ENCODE results near the gene YJU2.
"Not testable (repeated sequence)": the region's sequence is repeated elsewhere in the genome, so short reads cannot be mapped to it uniquely, and the experiment has no call there.

Gene YJU2

DNA sequence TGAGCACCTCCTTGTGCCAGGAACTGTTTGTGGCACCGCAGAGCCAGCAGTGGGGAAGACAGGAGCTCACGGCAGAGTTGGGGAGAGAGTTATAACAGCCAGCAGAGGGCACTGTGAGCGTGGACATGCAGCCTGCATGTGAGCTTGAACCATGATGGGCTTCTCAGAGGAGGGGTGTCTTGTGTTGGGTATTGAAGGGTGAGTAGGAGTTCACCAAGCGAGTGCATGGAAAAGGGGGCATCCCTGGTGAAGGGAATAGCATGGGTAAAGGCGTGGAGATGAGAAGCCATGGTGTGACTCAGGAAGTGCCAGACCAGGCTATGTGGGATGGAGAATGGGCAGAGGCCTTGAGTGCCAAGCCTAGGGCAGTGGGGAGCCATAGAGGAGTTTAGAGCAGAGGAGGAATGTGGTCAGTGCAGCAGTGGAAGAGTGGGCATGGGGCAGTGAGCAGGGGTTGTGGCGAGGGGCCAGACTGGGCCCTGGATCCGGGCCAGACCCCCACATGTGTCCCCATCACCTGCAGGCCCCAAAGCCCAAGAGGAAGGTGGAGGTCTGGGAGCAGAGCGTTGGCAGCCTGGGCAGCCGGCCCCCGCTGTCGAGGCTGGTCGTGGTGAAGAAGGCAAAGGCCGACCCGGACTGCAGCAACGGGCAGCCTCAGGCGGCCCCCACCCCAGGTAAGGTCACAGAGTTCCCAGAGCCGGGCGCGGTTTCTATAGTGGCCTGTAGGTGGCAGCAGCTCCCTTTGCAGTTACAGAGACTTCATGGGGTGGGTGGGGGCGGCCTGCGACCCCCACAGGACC is 20.4 kb downstream of the YJU2 start:
- peak; percentile 20 to 47 for DNase-seq (ENCODE audit: low read depth in 1 of 2, low spot score in 1 of 2)

DNA sequence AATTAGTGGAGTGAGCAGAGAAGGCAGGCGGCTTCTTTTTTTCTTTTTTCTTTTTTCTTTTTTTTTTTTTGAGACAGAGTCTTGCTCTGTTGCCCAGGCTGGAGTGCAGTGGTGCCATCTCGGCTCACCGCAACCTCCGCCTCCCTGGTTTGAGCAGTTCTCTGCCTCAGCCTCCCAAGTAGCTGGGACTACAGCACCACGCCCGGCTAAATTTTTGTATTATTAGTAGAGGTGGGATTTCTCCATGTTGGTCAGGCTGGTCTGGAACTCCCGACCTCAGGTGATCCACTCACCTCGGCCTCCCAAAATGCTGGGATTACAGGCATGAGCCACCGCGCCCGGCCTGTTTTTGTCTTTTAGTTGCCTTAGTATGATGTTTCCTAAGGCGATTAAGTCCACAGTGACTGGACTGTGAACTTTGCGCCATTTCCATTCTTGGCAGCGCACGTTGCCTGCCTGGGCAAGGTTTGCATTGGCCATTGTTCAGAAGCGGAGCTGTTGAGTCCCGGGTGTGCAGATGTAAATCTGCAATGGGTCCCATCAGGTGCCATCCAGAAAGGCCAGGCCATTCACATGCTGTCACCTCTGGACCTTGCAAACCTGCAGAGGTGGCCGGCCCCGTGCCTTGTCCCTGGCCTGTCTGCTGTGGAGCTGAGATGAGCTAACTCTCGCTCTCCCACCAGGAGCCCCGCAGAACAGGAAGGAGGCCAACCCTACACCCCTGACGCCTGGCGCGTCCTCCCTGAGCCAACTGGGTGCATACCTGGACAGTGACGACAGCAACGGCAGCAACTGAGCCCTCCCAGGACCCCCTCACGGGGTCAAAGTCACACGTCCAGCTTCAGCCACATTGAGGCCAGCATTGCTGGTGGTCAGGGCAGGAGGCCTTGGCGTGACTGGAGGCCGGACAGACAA is 21.3 kb downstream of the YJU2 start:
- no peak for DNase-seq (ENCODE audit: low read depth in 1 of 2, low spot score in 1 of 2)

DNA sequence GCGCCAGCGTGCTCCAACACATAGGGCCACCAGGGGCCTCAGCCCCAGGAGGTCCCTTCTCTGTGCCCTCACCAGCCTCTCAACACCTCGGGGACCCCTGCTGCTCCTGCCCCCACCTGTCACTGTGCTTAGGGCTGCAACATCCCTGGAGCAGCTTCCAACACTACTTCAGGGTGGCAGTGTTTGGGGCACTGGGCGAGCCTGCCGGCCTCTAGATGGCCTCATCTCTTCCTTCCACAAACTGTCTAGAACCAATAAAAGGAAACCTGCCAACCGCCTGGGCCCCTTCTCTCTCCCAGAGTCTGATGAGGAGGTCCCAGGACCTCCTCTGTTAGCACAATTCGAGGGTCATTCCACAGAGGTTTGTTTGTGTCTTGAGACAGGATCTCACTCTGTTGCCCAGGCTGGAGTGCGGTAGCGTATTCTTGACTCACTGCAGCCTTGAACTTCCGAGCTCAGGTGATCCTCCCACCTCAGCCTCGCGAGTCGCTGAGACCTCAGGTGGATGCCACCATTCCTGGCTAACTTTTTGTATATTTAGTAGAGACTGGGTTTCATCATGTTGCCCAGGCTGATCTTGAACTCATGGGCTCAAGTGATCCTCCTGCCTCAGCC is 22.0 kb downstream of the YJU2 start:
- DNase-seq (ENCODE audit: low read depth in 1 of 2, low spot score in 1 of 2), result no peak

DNA sequence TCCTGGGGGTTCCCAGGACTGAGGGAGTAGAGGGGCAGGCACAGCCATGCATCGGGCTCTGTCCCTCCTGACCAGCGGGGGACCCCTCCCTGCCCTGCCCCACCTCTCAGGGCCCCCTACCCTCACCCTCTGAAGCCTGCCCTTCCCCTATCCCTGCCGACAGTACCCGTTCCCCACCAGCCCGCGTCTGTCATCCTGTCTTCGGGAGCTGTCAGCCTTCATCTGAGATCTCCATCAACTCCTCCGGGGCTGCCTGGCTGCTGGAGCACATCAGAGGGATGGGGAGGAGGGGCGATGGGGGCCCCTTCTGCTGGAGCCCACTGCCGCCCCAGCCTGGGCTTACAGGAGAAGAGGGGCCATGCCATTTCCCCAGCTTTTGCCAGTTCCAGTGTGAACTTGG is 26.0 kb downstream of the YJU2 start:
- no peak for DNase-seq (ENCODE audit: low read depth in 1 of 2, low spot score in 1 of 2)

DNA sequence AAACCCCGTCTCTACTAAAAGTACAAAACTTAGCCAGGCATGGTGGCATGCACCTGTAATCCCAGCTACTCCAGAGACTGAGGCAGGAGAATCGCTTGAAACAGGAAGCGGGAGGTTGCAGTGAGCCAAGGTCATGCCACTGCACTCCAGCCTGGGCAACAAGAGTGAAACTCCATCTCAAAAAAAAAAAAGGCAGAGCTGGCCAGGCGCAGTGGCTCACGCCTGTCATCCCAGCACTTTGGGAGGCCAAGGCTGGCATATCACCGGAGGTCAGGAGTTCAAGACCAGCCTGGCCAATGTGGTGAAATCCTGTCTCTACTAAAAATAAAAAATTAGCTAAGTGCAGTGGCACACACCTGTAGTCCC is 27.4 kb downstream of the YJU2 start:
- DNase-seq (ENCODE audit: low read depth in 1 of 2, low spot score in 1 of 2), result not testable (repeated sequence)

DNA sequence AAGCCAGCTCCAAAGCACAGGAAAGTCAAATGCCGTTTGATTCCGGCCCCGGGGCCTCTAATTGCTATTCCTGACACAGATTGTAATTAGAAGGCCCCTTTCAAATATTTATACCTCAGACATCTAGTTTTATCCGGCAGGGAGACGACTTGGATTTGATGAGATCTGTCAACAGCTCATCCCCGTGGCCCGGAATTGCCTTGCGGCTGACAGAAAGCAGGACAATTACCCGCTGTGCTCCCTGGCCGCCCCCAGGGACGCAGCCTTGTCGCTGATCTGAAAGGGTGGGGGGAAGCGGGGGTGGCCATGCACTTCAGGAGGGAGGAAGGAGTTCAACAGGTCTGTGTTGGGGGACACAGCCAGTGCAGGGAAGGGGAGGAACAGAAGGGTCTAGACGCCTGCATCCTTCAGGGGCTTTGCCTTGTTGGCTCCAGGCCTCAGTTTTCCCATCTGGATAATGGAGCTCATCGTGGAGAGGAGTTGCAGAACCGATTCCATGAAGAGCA is 30.4 kb downstream of the YJU2 start:
- no peak for DNase-seq (ENCODE audit: low read depth in 1 of 2, low spot score in 1 of 2)

DNA sequence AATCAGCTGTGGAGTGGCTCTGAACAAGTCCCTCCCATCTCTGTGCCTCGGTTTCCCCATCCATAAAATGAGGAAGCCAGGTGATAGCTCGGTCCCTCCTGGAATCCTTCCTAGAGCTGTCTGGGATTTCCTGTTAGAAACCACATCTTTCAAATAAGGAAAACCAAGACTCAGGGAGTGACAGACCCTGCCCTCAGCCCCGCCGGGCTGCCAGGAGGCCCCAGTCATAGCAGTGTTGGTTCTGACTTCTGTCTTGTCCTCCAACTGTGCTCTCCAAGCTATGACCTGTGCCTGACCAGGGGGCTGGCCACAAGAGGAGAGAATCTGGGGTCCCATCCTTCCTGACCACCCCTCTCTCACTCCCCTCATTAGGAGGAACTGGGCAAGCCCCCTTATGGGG is 31.1 kb downstream of the YJU2 start:
- DNase-seq (ENCODE audit: low read depth in 1 of 2, low spot score in 1 of 2), result no peak

DNA sequence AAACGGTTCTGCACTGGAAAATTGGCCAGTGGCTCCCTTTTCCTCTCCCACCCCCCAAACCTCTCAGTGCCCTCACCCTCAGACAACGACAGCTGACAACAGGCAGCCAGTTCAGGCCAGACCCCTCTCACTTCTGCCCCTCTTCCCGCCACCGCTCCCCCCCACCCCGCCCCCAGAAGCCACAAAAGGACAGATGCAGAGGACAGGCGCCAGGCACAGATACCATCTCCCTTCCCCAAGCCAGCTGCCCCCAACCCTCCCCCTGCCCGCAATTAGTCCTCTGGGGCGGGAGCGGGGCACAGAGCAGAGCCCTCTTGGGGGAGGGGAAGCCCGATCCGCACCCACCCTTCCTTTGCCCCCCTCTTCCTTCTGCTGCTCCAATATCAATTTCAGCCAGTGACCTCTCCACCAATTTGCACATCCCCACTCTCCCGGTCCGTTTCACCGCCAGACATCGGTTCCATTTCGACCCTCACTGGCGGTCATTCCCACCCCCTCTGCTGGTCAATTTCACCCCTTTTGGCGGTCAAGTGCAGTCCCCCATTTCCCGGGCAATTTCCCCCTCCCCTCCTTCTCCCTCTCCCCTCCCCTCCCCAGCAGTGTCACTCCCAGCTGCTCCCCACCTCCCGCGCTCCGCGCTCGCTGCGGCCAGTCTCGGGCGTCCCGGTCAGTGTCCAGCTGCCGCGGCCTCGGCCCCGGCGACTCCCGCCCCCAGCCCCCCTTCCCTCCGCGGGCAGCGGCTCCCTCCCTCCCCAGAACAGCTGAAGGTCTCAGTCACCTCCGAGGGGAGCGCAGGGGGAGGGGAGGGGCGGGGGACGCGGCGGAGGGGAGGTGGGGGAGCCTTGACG is 31.8 kb downstream of the YJU2 start, which contains the start of gene SHD:
Gene SHD, plus strand, starts transcription at position 848 of the 848 bp plus-strand sequence. CDS start 798 bp downstream, outside the sequence.
- DNase-seq (ENCODE audit: low read depth in 1 of 2, low spot score in 1 of 2), result no peak

DNA sequence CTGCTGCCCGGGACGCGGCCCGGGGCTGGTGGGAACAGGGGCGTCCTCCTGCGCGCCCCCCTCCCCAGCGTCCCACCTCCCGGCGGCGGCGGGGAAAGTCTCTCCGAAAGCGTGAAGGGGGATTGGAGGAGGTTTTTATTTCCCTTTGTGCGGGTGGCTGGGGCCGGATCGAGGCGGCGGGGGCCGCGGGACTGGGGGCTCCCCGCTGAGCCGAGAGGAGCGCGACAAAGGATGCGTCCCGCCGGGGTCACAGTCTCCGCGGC is 32.3 kb downstream of the YJU2 start:
- DNase-seq (ENCODE audit: low read depth in 1 of 2, low spot score in 1 of 2), result no peak

DNA sequence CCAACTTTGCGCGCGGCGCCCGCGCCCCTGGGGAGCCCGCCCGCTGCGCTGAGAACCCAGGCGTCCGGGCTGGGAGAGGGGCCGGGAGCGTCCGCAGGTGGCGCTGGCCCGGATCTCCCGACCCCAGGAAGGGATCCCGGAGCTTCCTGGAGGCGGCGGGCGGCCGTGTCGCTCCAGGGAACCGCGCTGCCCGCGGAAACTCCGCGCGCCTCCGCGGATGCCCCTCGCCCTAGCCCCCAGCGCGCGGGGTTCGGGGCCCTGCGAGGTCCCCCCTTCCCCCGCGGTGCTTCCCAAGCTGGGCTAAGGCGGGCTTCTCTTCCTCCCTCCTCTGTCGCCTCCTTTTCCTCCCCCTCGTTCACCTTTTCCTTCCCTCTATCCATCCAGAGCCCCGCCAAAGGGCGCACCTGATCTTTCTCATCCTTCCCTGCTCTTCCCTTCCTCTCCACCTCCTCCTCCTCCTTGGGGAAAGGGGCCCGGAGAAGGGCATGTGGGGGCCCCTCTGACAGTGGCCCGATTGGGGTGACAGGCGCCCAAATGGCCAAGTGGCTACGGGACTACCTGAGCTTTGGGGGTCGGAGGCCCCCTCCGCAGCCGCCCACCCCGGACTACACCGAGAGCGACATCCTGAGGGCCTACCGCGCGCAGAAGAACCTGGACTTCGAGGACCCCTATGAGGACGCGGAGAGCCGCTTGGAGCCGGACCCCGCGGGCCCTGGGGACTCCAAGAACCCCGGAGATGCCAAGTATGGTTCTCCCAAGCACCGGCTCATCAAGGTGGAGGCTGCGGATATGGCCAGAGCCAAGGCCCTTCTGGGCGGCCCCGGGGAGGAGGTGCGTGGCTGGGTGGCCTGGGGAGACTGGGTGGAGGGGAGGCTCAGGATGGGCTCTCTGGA is 32.9 kb downstream of the YJU2 start:
- DNase-seq (ENCODE audit: low read depth in 1 of 2, low spot score in 1 of 2), result no peak

DNA sequence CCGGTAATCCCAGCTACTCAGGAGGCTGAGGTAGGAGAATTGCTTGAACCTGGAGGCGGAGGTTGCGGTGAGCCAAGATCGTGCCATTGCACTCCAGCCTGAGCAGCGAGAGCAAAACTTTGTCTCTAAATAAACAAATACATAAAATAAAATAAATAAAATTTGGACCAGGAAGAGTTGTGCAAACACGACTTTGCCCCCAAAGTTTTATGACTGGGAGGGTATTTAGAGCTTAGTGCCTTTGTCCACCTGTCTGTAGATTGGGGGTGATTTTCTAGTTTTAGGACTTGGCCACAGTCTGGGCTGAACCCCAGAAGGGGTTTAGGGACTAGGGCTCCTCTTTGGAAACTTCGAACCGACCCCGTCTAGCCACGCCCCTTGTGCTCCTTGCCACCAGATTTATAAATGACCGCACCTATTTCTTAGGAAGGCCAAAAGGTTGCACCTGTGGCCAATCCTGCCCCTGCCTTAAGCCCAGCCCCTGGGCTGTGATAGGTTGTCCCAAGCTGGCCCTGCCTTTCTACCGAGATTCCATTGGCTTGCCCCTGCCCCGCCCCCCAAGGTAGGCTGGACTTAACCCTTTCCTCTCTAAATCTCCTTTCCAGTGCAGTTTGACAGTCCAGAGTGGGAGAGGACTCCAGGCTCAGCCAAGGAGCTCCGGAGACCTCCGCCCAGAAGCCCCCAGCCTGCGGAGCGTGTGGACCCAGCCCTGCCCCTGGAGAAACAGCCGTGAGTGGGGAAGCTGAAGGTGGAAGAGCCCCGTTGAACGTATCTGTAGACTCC is 37.5 kb downstream of the YJU2 start:
- no peak for DNase-seq (ENCODE audit: low read depth in 1 of 2, low spot score in 1 of 2)

DNA sequence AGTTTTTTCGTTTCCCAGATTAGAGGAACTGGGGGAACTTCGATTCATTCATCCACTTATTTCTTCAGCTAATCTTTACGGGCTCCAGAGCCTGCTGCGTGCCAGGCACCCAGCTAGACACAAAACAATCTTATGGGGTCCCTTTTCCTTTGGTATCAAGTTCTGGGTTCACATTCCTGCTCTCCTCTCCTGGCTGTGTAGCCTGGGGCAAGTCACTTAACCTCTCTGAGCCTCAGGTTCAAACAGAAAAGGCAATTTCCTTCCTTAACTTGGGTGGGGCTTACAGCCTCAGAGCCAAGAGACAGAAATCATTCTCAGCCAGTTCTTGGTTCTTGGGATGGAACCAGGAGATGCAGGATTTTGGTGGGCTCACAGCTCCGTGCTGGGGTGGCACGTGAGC is 38.1 kb downstream of the YJU2 start:
- no peak for DNase-seq (ENCODE audit: low read depth in 1 of 2, low spot score in 1 of 2)

DNA sequence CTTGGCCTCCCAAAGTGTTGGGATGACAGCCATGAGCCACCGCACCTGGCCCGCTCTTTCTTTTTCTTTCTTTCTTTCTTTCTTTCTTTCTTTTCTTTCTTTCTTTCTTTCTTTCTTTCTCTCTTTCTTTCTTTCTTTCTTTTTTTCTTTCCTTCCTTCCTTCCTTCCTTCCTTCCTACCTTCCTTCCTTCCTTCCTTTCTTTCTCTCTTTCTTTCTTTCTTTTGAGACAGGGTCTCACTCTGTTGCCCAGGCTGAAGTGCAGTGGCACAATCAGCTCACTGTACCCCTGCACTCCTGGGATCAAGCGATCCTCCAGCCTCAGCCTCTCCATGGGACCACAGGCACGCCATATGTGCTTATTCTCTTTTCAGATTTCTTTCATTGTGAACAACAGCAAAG is 39.3 kb downstream of the YJU2 start:
- DNase-seq (ENCODE audit: low read depth in 1 of 2, low spot score in 1 of 2), result not testable (repeated sequence)

DNA sequence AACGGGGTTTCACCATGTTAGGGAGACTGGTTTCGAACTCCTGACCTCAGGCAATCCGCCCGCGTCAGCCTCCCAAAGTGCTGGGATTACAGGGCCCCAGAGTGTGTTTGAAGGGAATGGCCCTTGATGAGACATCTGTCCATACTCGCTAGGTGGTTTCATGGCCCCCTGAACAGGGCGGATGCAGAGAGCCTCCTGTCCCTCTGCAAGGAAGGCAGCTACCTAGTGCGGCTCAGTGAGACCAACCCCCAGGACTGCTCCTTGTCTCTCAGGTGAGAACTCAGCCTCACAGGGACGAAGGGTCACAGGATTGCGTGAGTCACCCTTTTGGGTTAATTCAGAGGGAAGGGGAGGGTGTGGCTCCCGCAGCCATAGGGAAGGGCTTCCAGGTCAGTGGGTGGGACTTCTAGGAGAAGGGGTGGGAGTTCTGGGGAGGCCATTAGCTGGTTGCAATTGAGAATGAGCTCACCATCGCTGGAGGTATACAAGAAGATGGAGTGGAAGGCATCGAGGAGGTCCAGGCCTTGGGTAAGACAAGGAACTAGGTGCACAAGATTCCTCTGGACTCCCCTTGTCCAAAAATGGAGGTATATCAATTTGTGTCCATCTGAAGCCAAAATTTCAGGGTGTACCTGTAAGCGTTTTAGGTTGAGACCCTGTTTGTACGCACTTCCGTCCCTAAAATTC is 41.4 kb downstream of the YJU2 start:
- DNase-seq (ENCODE audit: low read depth in 1 of 2, low spot score in 1 of 2), result no peak

DNA sequence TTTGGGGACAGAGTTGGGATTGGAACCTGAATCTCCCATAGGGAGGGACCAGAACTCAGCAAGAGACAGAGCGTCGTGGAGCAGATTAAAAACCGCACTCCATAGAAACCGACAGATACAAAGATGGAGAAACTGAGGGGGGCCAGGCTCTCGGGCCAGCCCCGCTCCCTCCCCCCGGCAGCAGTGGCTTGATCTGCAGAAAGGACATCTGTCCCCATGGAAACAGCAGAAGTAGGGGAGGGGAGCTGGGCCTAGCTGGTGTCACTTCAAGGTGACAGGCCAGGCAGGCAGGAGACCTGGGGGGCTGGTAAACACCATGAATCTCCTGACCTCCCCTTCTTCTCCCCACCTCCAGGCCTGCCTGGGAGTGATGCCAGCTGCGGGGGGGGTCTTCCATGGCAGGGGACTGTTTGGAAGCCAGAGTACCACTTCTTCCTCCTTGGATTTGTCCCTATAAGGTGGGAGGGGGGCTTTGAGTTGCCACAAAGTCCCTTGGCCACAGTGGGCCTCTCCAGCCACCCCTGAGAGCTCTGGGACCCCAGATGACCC is 44.4 kb downstream of the YJU2 start:
- DNase-seq (ENCODE audit: low read depth in 1 of 2, low spot score in 1 of 2), result no peak

DNA sequence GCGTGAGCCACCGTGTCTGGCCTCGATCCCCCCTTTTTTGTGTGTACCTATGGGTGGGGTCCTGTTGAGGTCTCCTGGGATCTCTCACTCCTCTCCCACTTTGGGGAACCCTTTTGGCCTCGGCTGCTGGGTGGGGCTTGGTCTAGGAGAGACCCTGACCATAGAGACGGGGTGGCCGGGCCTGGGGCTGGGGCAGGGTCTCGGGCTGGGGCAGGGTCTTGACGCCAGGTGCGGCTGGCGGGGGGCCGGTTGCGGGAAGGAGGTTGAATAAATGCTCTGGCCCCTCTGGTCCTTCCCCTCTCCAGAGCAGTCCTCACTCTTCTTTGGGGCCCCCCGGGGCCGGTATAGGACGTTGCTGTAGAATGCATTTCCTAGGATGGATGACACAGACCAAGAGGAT is 45.6 kb downstream of the YJU2 start:
- no peak for DNase-seq (ENCODE audit: low read depth in 1 of 2, low spot score in 1 of 2)

DNA sequence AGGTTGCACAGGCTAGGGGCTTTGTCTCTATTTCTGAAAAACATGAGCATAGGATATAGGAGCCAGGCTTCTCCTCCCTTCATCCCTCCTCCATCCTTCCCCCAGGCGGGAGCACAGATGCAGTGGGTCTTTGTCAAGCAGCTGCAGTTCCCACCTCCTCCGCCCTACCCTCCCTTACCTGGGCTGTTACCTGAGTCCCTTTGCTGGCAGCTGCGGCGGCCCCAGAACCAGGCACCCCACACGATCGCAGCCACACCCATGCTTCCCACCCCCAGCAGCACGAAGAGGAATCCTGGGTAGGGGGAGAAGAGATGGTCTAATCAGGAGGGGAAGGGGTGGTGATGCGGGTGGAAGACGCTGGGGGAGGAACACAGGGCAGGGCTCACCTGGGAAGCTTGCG is 47.5 kb downstream of the YJU2 start:
- DNase-seq (ENCODE audit: low read depth in 1 of 2, low spot score in 1 of 2), result no peak

Measured in stimulated activated CD4-positive, alpha-beta T cell treated with anti-CD3 and anti-CD28 coated beads, Interleukin-15, amount 100 ng/mL, for 1 hour (primary cell).